T-cell (primary cell): Measurements from ENCODE around the gene LDLRAP1. TPM values are rescaled to one million over a fixed set of nuclear protein-coding genes. Genes with fewer than 3 reads are reported as not detected.
A peak's percentile ranks its signal among the peaks of the same experiment; 100 is the strongest.

ENCODE experiments used
- ATAC-seq, 4 experiments: fragments of 200-7000 bp in 3 of 4; fragments of 150-1000 bp in 1 of 4; cut with Tn5 transposase; replicated peaks in 1 of 4; 1 replicate in 3 of 4; 2 replicates in 1 of 4; pipeline ENCODE4 v1.10.0; 2021; ENCODE audit warnings: moderate library complexity in 3 of 4, mild to moderate bottlenecking in 2 of 4, moderate number of reproducible peaks in 1 of 4
- CTCF ChIA-PET, 2 donors: fragments of 300-600 bp; sonication (Branson Sonifier 250); formaldehyde crosslinking; loops; one replicate each; lab custom pipeline; 2022; ENCODE audit warnings: antibody characterized with exemption in 2 of 2; lab: Charles Lee
- POLR2A ChIA-PET, 2 donors: fragments of 300-600 bp; sonication (Branson Sonifier 250); formaldehyde crosslinking; loops; one replicate each; lab custom pipeline; 2022; ENCODE audit warnings: antibody characterized with exemption in 2 of 2; lab: Charles Lee
- DNase-seq, 35 experiments: peaks; one replicate each; pipeline versions ENCODE4 v3.0.0 to v3.0.0-alpha.2; 2013 to 2023
- H3K27ac ChIP-seq: one replicate; pipeline ENCODE4 v1.5.1; 2013; ENCODE audit warnings: low read length
- H3K27me3 ChIP-seq, 2 experiments: replicated peaks in 1 of 2; 1 replicate in 1 of 2; 2 replicates in 1 of 2; pipeline versions ENCODE4 v1.6.1 to v1.7.0; 2013; ENCODE audit warnings: low read length in 1 of 2, mixed read lengths in 1 of 2; ENCODE audit not compliant: control insufficient read depth in 2 of 2, insufficient read depth in 2 of 2; ENCODE audit errors: extremely low read depth in 1 of 2
- H3K36me3 ChIP-seq, 2 donors: 1 replicate in 1 of 2; 2 replicates in 1 of 2; pipeline versions ENCODE4 v1.6.1 to v1.7.0; 2013; ENCODE audit warnings: low read length in 1 of 2; ENCODE audit not compliant: control insufficient read depth in 2 of 2, insufficient read depth in 1 of 2; ENCODE audit errors: extremely low read depth in 1 of 2
- H3K4me1 ChIP-seq, 2 experiments: 1 replicate in 1 of 2; 2 replicates in 1 of 2; pipeline versions ENCODE4 v1.6.1 to v1.7.0; 2013; ENCODE audit warnings: low read length in 2 of 2, mixed read lengths in 1 of 2; ENCODE audit not compliant: insufficient read depth in 2 of 2, control insufficient read depth in 1 of 2; ENCODE audit errors: extremely low read depth in 1 of 2
- H3K4me3 ChIP-seq, 2 donors: 1 replicate in 1 of 2; 2 replicates in 1 of 2; pipeline versions ENCODE4 v1.5.1 to v1.7.0; 2013; ENCODE audit warnings: mild to moderate bottlenecking in 2 of 2, low read length in 1 of 2, moderate library complexity in 1 of 2; ENCODE audit not compliant: control insufficient read depth in 1 of 2; ENCODE audit errors: extremely low read depth in 1 of 2
- H3K9me3 ChIP-seq: 2 replicates; pipeline ENCODE4 v1.7.0; 2013
- H3K27ac Mint-ChIP-seq, 2 donors: one replicate each; pipeline ENCODE4 v1.8.0; 2020 to 2021; ENCODE audit warnings: mild to moderate bottlenecking in 2 of 2, mixed read lengths in 2 of 2
- H3K27me3 Mint-ChIP-seq, 2 donors: one replicate each; pipeline ENCODE4 v1.8.0; 2021 to 2022; ENCODE audit warnings: mixed read lengths in 2 of 2
- H3K36me3 Mint-ChIP-seq: one replicate; pipeline ENCODE4 v1.8.0; 2021; ENCODE audit warnings: mixed read lengths
- H3K4me1 Mint-ChIP-seq, 3 donors: one replicate each; pipeline ENCODE4 v1.8.0; 2020 to 2022; ENCODE audit warnings: mixed read lengths in 3 of 3, mild to moderate bottlenecking in 1 of 3
- H3K4me3 Mint-ChIP-seq, 3 donors: one replicate each; pipeline ENCODE4 v1.8.0; 2020 to 2022; ENCODE audit warnings: mild to moderate bottlenecking in 3 of 3, mixed read lengths in 3 of 3, moderate library complexity in 3 of 3
- H3K9me3 Mint-ChIP-seq, 3 donors: one replicate each; pipeline ENCODE4 v1.8.0; 2020 to 2022; ENCODE audit warnings: mixed read lengths in 3 of 3
- WGBS: methylation state at CpG from one replicate; pipeline ENCODE4 v1.1.5; 2013; ENCODE audit warnings: missing lambda C conversion rate; ENCODE audit not compliant: insufficient coverage; 5-methylcytosine and 5-hydroxymethylcytosine counted together
- total RNA-seq, 35 experiments: library from RNA in 6 of 35; stranded (reverse) in 6 of 35; fragments of 120-200 nt in 1 of 35; gene quantifications; one replicate each; pipeline versions ENCODE4 v1.2.1 to v1.2.4 and lab custom pipeline; 2013 to 2026

LDLRAP1 gene
- total RNA-seq, 5 donors from 2014 or later (not counting 1 experiment from before 2014, with no cell fraction given), result 143 to 298 (median 222) TPM

GRCh38 chr1:25612421-25612820 is 69.0 kb downstream of the LDLRAP1 start:
- ATAC-seq (no peak), DNase-seq (no peak)
- H3K27ac ChIP-seq, result no peak overlapping the region
- WGBS, result 80% methylated on average over 1 of the region's 3 CpGs
- no peaks in the 10 kb centered on the region for H3K9me3 Mint-ChIP-seq
- no peaks in the 10 kb centered on the region for H3K36me3 ChIP-seq
- CTCF ChIA-PET, result interaction anchor here in 1 of 2 donors (0.7 kb wide), 1 partner anchor 11 kb away, joined by 4 read pairs; no protein-coding TSS in a partner anchor
- H3K4me1 Mint-ChIP-seq, result peaks cover 31 to 35% (median 34%) of the 10 kb centered on the region in 3 donors
- H3K27me3 ChIP-seq, result peaks cover 0 to 3% of the 10 kb centered on the region in 2 experiments
- H3K27ac Mint-ChIP-seq, result peak overlapping the region in 1 of 2 donors; percentile 23
- no peak overlapping the region for H3K4me3 Mint-ChIP-seq
- no peaks in the 10 kb centered on the region for H3K27me3 Mint-ChIP-seq
- H3K9me3 ChIP-seq, result no peaks in the 10 kb centered on the region
- POLR2A ChIA-PET, result no interaction called here
- H3K4me3 ChIP-seq, result no peak overlapping the region
- no peaks in the 10 kb centered on the region for H3K36me3 Mint-ChIP-seq
- peaks cover 3 to 27% of the 10 kb centered on the region in 2 experiments for H3K4me1 ChIP-seq

GRCh38 chr1:25613091-25613490 is 69.7 kb downstream of the LDLRAP1 start:
- Mint-ChIP-seq H3K9me3 (no peaks in the 10 kb centered on the region), H3K4me3 (no peak overlapping the region), H3K4me1 (peaks cover 32 to 36% (median 34%) of the 10 kb centered on the region in 3 donors), H3K36me3 (no peaks in the 10 kb centered on the region), H3K27ac (peak overlapping the region in 1 of 2 donors; percentile 33), H3K27me3 (no peaks in the 10 kb centered on the region)
- ChIA-PET CTCF (interaction anchor here in 1 of 2 donors (0.7 kb wide), 1 partner anchor 10 kb away, joined by 4 read pairs; no protein-coding TSS in a partner anchor), POLR2A (no interaction called here)
- H3K27me3 ChIP-seq, result peaks cover 0 to 3% of the 10 kb centered on the region in 2 experiments
- no peaks in the 10 kb centered on the region for H3K36me3 ChIP-seq
- no peaks in the 10 kb centered on the region for H3K9me3 ChIP-seq
- no peak overlapping the region for H3K4me3 ChIP-seq
- ATAC-seq (no peak), DNase-seq (no peak)
- WGBS, result 100% methylated on average over 3 of the region's 3 CpGs
- peaks cover 3 to 32% of the 10 kb centered on the region in 2 experiments for H3K4me1 ChIP-seq
- no peak overlapping the region for H3K27ac ChIP-seq

DNA sequence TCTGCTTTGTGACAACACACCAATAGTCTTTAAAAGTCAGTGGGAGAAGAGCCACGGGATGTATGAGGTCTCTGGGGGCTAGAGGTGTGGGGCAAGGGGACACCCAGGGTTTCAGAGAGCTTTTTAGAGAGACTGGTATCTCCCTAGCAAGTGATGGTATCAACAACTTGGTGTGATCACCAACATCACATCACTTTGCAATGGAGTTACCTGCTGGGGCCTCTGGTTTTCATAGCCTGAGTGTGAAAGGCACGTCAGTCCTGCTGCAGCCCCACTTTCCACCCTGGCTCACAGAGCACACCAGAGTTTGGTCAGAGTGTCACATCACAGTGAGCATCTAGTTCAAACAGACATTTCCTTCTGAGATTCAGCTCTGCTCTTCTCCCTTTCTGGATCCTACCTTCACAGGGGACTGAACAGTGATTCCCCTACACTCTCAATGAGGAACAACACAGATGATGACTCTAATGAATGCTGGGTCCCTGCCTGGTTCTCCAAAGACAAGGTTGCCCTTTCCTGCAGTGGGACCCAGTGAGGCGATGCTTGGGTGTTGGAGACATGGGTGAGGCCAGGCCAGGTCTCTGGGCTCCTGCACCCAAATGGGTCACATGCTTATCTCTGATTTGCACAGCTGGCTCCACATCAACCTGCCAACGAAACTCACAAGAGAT is 71.2 kb downstream of the LDLRAP1 start:
- DNase-seq (peak in 2 of 35 experiments; percentile 28 to 33), ATAC-seq (no peak)
- Mint-ChIP-seq H3K36me3 (no peaks in the 10 kb centered on the region), H3K4me1 (peaks cover 40% of the 10 kb centered on the region in 3 donors), H3K9me3 (no peaks in the 10 kb centered on the region), H3K27ac (peak overlapping the region; percentile 35 to 84), H3K4me3 (peak overlapping the region; percentile 37 to 77 (median 70)), H3K27me3 (peaks cover 0 to under 1% of the 10 kb centered on the region in 2 donors)
- Histone ChIP-seq H3K27me3 (peaks cover 0 to 5% of the 10 kb centered on the region in 2 experiments), H3K27ac (peak overlapping the region; percentile 35), H3K36me3 (no peaks in the 10 kb centered on the region), H3K4me1 (peaks cover 0 to 42% of the 10 kb centered on the region in 2 experiments), H3K9me3 (no peaks in the 10 kb centered on the region), H3K4me3 (no peak overlapping the region)
- ChIA-PET POLR2A (no interaction called here), CTCF (no interaction called here)
- 84% methylated on average over 2 of the region's 4 CpGs for WGBS

- Histone ChIP-seq H3K4me1 (peaks cover 3 to 47% of the 10 kb centered on the region in 2 experiments), H3K9me3 (no peaks in the 10 kb centered on the region), H3K4me3 (no peak overlapping the region), H3K36me3 (no peaks in the 10 kb centered on the region), H3K27ac (peak overlapping the region; percentile 35), H3K27me3 (peaks cover 0 to 2% of the 10 kb centered on the region in 2 experiments)
- Mint-ChIP-seq H3K4me3 (peak overlapping the region; percentile 40 to 77 (median 70)), H3K36me3 (no peaks in the 10 kb centered on the region), H3K9me3 (no peaks in the 10 kb centered on the region), H3K27me3 (peaks cover 0 to 2% of the 10 kb centered on the region in 2 donors), H3K4me1 (peaks cover 44 to 46% (median 45%) of the 10 kb centered on the region in 3 donors), H3K27ac (peak overlapping the region; percentile 35 to 84)
- WGBS, result 32% methylated on average over 2 of the region's 7 CpGs
- POLR2A ChIA-PET, result no interaction called here
- DNase-seq, result no peak
- CTCF ChIA-PET, result no interaction called here
- ATAC-seq, result no peak
These were observed 71.8 kb downstream of the LDLRAP1 start for GRCh38 chr1:25615172-25615541.

GRCh38 chr1:25615563-25616094 is 72.2 kb downstream of the LDLRAP1 start:
- whole genome bisulfite sequencing, result 30% methylated on average over 8 of the region's 12 CpGs
- CTCF ChIA-PET, result no interaction called here
- Mint-ChIP-seq H3K4me1 (peaks cover 47 to 50% (median 48%) of the 10 kb centered on the region in 3 donors), H3K27ac (peak overlapping the region; percentile 35 to 84), H3K27me3 (peaks cover 0 to 2% of the 10 kb centered on the region in 2 donors), H3K4me3 (peak overlapping the region; percentile 40 to 77 (median 70)), H3K9me3 (no peaks in the 10 kb centered on the region), H3K36me3 (no peaks in the 10 kb centered on the region)
- H3K27ac ChIP-seq, result peak overlapping the region; percentile 54
- DNase-seq, result no peak
- no peaks in the 10 kb centered on the region for H3K9me3 ChIP-seq
- H3K27me3 ChIP-seq, result peaks cover 0 to 2% of the 10 kb centered on the region in 2 experiments
- peak overlapping the region in 1 of 2 donors; percentile 57 for H3K4me3 ChIP-seq
- H3K36me3 ChIP-seq, result no peaks in the 10 kb centered on the region
- peak in 2 of 4 experiments; percentile 0 to 3 for ATAC-seq
- POLR2A ChIA-PET, result no interaction called here
- peaks cover 6 to 51% of the 10 kb centered on the region in 2 experiments for H3K4me1 ChIP-seq
